HG02885 (cell line): Measurements from ENCODE around the gene FGGY.

Source experiments
- ATAC-seq: cut with Tn5 transposase; IDR thresholded peaks from one replicate; pipeline ENCODE4 v1.9.1; 2021; ENCODE audit warnings: mild to moderate bottlenecking; ENCODE audit not compliant: unreplicated experiment, poor library complexity

FGGY gene

DNA sequence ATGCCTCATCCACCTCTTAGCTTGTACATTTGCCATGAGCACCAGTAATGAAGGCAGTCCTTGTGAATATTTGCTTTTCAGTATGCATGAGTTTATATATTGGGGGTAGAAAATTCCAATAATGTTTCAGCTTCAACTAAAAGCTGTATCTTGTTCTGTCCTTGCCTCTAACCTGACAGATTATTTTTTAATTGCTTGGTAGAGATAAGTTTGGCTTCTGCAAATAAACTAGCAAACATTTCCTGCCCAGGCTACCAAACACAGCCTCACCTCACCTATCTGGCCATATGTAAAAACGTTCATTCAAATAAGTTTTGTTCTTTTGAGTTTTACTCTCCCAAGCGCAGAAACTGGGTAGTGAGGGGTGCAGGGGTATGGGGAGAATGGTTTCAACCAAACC is 442.2 kb downstream of the FGGY start:
- ATAC-seq = no peak

- no peak for ATAC-seq
These were observed 445.6 kb downstream of the FGGY start for GRCh38 chr1:59742526-59742925.

- no peak for ATAC-seq
These were observed 446.6 kb downstream of the FGGY start for GRCh38 chr1:59743324-59744091.

DNA sequence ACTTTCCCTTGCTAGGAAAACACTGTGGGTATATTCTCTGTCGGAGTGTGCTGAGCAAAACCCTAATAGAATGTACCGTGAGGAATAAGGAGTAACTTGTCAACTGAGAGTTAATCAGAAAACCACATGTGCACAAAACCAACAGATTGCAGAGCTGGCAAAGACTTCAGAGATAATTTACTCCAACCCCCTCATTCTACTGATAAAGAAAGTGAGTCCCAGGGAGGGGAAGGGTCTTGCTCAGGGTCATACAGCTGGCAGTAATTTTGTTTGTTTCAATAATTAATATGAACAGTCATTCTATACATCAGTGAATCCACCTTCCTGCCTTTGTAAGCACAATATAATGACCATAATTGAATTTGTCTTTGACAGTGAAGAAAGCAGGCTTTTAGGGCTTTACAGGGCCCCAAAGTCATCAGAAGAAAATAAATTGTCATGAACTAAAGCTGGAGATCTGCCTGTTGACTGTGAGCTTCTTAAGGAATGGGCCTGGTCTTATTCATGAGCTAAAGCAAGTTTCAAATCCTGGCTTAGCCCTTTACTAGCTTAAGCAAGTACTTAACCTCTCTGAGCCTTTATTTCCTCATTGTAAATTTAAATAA is 450.6 kb downstream of the FGGY start:
- no peak for ATAC-seq

- no peak for ATAC-seq
These were observed 451.2 kb downstream of the FGGY start for GRCh38 chr1:59748123-59748522.

DNA sequence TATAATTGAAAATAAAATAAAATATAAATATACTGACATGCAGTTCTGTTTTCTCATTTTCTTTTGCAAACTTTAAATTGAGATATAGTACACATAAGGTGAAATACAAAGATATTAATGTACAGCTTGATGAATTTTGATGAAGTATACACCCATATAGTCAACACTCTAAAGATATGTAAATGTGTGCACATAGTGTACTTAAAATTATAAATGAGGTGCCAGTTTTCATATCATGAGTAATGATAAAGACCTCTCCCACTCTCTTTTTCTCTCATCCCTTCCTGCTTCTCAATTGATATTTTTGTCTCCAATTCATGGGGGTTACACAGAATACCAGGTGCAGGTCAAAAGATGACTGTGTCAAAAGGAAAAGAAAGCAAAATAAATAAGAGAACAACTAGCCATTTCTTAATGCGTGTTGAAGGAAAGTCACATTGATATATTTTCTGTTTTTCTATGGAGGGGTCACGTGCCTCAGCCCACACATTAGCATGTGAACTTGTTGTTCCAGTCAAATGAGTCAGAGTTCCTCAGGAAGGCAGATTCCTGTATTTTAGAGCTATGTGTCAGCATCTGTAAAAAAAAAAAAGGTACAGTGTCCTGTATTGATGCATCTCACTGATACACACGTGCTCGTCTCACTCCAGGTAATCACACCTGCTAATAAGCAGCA is 453.6 kb downstream of the FGGY start:
- no peak for ATAC-seq

GRCh38 chr1:59751004-59751395 is 454.1 kb downstream of the FGGY start:
- no peak for ATAC-seq

DNA sequence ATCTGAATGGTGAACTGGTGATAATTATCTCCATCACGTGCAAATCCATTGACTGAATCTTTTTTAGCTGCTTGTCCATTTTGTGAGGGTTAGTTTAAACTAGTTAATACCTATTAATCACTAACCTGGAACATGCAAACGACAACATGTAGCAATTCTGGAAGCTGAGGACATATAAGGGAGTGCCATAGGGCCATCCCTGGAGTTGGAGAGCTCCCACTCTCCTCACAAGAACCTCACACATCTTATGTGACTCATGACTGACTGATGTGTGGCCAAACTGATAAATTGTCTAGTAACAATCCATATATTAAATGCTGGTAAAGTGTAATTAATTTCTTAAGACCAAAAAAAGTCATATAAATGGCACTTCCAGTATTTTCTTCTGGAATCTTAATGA is 454.9 kb downstream of the FGGY start:
- ATAC-seq = no peak

GRCh38 chr1:59752556-59753414 is 455.9 kb downstream of the FGGY start:
- ATAC-seq = peak; percentile 80

- no peak for ATAC-seq
These were observed 458.3 kb downstream of the FGGY start for GRCh38 chr1:59755069-59755685.

DNA sequence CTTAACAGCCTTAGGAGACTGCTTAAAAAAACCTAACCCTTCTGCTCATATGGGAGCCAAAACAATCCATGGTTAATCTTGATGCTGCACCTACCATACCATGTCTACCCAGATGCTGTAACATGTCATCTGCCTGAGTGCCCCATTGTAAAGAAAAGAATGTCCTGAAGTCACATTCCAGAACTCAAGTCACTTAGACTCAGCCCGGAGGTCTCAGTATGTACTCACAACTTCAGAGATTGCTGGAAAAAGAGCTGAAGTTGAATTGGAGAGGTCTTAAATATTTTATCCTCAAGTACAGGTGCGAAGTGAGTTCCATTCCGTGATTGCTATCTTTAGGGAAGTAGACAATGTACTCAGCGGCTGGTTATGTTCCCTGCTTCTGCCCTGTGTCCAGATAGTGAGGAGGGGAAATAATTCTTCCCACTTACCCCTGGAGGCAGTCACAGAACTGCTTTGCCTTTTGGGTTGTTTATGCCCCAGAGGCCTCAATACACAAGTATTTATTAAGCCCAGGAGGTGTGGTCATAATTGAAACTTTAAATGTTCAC is 460.4 kb downstream of the FGGY start:
- no peak for ATAC-seq

DNA sequence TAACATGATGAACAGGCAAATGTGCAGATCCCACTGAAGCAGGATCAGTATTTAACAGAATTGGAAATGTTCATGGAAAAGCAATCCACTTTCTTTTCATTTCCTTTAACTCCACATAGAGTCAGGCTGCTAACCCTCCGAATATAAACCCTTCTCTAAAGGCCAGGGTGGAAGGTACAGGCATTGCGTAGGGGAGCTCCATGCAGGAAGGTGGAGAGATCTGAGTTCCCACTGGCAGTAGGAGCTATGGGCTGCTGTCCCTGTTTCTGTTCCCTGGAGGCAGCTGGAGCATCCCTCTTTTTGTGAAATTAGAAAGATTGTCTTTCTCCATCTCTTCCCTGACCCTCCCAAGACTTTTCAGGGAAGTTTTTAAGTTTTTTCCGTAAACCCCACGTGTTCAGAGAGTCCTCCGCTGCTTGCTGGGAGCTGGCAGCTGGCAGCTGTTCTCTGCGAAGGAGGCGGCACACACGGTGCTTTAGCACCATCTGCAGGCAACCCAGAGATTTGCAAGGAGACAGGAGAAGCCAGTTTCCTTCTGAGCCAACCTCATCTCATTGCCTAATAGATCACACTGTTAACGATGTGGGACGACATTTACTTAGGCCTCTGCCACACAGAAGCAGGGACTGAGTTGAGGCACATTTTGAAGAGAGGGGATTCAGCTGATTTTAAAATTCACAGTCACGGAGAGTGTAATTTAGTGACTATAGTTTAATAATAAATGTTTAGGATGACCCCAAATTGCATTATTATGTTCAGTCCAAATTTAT is 462.4 kb downstream of the FGGY start:
- ATAC-seq = peak; percentile 89

GRCh38 chr1:59761443-59761842 is 464.5 kb downstream of the FGGY start:
- no peak for ATAC-seq

DNA sequence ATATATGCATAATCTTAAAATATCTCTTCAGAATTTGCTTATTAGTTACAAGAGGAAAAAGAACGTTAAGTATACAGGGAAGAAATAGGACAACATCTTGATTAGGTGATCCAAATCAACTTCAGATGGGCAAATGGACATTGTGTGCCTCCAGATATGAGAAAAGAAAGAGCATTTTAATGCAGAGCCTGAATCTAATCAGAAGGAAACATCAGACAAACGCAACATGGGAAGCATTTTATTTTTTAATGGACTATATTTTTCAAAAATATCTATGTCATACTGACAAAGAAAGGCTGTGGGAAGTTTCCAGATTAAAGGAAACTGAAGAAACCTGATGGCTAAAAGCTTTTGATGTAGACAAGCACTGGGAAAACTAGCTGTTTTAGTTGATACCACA is 466.5 kb downstream of the FGGY start:
- ATAC-seq = no peak

GRCh38 chr1:59765011-59765730 is 468.3 kb downstream of the FGGY start:
- ATAC-seq = no peak

GRCh38 chr1:59766227-59766855 is 469.4 kb downstream of the FGGY start:
- no peak for ATAC-seq

- no peak for ATAC-seq
These were observed 470.2 kb downstream of the FGGY start for GRCh38 chr1:59767119-59767518.
